ENCODE results near the gene RASA2. TPM values are rescaled to one million over a fixed set of nuclear protein-coding genes. Genes with fewer than 3 reads are reported as not detected.

Gene RASA2
- total and polyA plus RNA-seq, 9 of the 15 experiments (the other 6 are each of a cell fraction or from before 2014, with no cell fraction given), result 2.0 to 12.8 (median 9.5) TPM

DNA sequence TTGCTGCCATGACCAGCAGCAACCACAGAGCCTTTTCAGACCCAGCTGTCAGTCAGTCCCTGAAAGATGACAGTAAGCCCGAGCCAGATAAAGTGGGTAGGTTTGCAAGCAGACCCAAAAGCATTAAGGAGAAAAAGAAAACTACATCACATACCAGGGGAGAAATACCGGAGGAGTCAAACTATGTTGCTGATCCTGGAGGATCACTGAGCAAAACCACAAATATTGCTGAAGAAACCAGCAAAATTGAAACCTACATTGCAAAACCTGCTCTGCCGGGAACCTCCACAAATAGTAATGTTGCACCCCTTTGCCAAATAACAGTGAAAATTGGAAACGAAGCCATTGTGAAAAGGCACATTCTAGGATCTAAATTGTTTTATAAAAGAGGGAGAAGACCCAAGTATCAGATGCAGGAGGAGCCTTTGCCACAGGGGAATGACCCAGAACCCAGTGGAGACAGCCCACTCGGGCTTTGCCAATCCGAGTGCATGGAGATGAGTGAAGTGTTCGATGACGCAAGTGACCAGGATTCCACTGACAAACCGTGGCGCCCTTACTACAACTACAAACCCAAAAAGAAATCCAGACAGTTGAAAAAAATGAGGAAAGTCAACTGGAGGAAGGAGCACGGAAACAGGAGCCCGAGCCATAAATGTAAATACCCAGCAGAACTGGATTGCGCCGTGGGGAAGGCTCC lies 42.1 kb upstream of the RASA2 start (continued):
- TF ChIP-seq, protein P1, sequence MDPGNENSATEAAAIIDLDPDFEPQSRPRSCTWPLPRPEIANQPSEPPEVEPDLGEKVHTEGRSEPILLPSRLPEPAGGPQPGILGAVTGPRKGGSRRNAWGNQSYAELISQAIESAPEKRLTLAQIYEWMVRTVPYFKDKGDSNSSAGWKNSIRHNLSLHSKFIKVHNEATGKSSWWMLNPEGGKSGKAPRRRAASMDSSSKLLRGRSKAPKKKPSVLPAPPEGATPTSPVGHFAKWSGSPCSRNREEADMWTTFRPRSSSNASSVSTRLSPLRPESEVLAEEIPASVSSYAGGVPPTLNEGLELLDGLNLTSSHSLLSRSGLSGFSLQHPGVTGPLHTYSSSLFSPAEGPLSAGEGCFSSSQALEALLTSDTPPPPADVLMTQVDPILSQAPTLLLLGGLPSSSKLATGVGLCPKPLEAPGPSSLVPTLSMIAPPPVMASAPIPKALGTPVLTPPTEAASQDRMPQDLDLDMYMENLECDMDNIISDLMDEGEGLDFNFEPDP (CRISPR knock-in tag; IDR thresholded peaks at IDR 0.05), result no peak
- TF ChIP-seq, protein P2, sequence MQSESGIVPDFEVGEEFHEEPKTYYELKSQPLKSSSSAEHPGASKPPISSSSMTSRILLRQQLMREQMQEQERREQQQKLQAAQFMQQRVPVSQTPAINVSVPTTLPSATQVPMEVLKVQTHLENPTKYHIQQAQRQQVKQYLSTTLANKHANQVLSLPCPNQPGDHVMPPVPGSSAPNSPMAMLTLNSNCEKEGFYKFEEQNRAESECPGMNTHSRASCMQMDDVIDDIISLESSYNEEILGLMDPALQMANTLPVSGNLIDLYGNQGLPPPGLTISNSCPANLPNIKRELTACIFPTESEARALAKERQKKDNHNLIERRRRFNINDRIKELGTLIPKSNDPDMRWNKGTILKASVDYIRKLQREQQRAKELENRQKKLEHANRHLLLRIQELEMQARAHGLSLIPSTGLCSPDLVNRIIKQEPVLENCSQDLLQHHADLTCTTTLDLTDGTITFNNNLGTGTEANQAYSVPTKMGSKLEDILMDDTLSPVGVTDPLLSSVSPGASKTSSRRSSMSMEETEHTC (IDR thresholded peaks at IDR 0.05), result no peak
- TF ChIP-seq, protein P3, sequence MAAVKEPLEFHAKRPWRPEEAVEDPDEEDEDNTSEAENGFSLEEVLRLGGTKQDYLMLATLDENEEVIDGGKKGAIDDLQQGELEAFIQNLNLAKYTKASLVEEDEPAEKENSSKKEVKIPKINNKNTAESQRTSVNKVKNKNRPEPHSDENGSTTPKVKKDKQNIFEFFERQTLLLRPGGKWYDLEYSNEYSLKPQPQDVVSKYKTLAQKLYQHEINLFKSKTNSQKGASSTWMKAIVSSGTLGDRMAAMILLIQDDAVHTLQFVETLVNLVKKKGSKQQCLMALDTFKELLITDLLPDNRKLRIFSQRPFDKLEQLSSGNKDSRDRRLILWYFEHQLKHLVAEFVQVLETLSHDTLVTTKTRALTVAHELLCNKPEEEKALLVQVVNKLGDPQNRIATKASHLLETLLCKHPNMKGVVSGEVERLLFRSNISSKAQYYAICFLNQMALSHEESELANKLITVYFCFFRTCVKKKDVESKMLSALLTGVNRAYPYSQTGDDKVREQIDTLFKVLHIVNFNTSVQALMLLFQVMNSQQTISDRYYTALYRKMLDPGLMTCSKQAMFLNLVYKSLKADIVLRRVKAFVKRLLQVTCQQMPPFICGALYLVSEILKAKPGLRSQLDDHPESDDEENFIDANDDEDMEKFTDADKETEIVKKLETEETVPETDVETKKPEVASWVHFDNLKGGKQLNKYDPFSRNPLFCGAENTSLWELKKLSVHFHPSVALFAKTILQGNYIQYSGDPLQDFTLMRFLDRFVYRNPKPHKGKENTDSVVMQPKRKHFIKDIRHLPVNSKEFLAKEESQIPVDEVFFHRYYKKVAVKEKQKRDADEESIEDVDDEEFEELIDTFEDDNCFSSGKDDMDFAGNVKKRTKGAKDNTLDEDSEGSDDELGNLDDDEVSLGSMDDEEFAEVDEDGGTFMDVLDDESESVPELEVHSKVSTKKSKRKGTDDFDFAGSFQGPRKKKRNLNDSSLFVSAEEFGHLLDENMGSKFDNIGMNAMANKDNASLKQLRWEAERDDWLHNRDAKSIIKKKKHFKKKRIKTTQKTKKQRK (IDR thresholded peaks at IDR 0.05; ENCODE audit: borderline replicate concordance, low read depth, low read length), result no peak
- no peak for TF ChIP-seq TAF15 (IDR thresholded peaks at IDR 0.05; ENCODE audit: low read depth, low read length)

Data from K562 (cell line).